ENCODE measurements around the gene MRPL20. TPM values are rescaled to one million over a fixed set of nuclear protein-coding genes. Genes with fewer than 3 reads are reported as not detected.

MRPL20 gene
- total and polyA plus RNA-seq, 10 donors, result 67.4 to 168 (median 101) TPM

DNA sequence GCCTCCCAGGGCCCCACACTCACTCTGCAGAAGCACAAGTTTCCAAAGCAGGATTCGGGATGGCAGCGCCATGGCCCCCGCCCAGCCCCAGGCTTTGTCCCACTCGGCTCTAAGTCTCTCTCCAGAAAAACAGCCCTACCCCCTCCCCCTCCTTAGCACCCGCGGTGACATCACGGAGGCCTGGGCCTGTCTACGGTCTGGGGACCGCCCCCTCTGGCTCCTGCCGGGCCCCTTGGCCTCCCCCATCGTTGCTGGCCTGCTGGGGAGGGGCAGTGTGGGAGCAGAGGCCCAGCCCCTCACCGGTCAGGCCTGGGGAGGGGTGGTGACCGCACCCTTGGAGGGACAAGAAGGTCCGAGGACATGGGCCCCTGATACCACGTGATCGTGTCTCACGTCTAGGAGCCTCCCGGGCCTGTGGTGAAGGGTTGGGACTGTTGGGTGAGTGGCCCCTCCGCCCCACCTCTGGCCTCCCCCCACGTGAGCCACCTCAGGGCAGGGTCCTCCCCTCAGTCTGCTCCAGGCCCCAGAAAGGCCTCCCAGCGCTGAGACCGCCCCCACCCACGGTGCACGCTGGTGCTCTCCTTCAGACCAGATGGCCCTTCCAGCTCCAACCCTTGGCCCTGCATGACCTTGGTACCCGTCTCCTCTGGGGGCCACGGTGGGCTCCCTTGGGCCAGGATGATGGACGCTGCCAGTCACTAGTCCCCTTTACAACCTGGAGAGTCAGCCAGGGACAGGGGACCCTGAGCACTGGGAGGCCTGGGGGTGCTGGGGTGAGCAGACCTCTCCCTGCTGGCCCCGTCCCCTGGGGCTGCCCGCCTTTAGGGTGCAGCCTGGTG, 48.4 kb downstream of the MRPL20 start, which contains the start of gene MXRA8:
Gene MXRA8, minus strand, starts transcription at position 123 of the 839 bp plus-strand sequence. Its CDS starts 51 bp downstream, at position 72.
- WGBS, 5 donors, result 18 to 46% (median 31%) methylated on average over 26 to 29 of the region's 29 CpGs
- TF ChIP-seq, protein P1, sequence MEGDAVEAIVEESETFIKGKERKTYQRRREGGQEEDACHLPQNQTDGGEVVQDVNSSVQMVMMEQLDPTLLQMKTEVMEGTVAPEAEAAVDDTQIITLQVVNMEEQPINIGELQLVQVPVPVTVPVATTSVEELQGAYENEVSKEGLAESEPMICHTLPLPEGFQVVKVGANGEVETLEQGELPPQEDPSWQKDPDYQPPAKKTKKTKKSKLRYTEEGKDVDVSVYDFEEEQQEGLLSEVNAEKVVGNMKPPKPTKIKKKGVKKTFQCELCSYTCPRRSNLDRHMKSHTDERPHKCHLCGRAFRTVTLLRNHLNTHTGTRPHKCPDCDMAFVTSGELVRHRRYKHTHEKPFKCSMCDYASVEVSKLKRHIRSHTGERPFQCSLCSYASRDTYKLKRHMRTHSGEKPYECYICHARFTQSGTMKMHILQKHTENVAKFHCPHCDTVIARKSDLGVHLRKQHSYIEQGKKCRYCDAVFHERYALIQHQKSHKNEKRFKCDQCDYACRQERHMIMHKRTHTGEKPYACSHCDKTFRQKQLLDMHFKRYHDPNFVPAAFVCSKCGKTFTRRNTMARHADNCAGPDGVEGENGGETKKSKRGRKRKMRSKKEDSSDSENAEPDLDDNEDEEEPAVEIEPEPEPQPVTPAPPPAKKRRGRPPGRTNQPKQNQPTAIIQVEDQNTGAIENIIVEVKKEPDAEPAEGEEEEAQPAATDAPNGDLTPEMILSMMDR (IDR thresholded peaks at IDR 0.05 in 8 of 11, conservative IDR thresholded peaks at IDR 0.05 in 3 of 11), result no peak
- TF ChIP-seq POLR2A (IDR thresholded peaks at IDR 0.05), result no peak
- peak in 2 of 3 donors; percentile 65 to 70 for TF ChIP-seq POLR2AphosphoS5 (IDR thresholded peaks at IDR 0.05)
- H3K27me3 ChIP-seq (replicated peaks in 1 of 7), result peaks cover 0 to 85% (median 55%) of the 10 kb centered on the region in 7 donors
- peaks cover 0 to 78% (median 35%) of the 10 kb centered on the region in 6 donors for H3K4me1 ChIP-seq
- H3K27ac ChIP-seq, result peak within 1 kb of the TSS; percentile 13 to 83 (median 71)
- H3K36me3 ChIP-seq, result peaks cover 0 to 16% (median 0%) of the 10 kb centered on the region in 6 donors
- peak within 1 kb of the TSS; percentile 15 to 64 (median 36) for H3K4me3 ChIP-seq
- intact Hi-C loops (cut with DNase I; ENCODE audit: low total_unique reads), result no loop called here
- no peak for DNase-seq
- H3K9me3 ChIP-seq, result no peaks in the 10 kb centered on the region

GRCh38 chr1:1357871-1358432, 49.1 kb downstream of the MRPL20 start:
- Histone ChIP-seq H3K9me3 (no peaks in the 10 kb centered on the region), H3K36me3 (peaks cover 0 to 22% (median 0%) of the 10 kb centered on the region in 6 donors), H3K27me3 (replicated peaks in 1 of 7) (peaks cover 4 to 92% (median 62%) of the 10 kb centered on the region in 7 donors), H3K4me1 (peaks cover 0 to 85% (median 42%) of the 10 kb centered on the region in 6 donors), H3K27ac (peak overlapping the region; percentile 13 to 83 (median 71)), H3K4me3 (peak overlapping the region; percentile 15 to 64 (median 36))
- DNase-seq, result no peak
- WGBS, 5 donors, result 21 to 32% (median 24%) methylated on average over 10 to 18 of the region's 18 CpGs
- no peak for TF ChIP-seq POLR2A (IDR thresholded peaks at IDR 0.05)
- TF ChIP-seq POLR2AphosphoS5 (IDR thresholded peaks at IDR 0.05), result no peak
- TF ChIP-seq, protein P1 (IDR thresholded peaks at IDR 0.05 in 8 of 11, conservative IDR thresholded peaks at IDR 0.05 in 3 of 11), result no peak
- intact Hi-C loops (cut with DNase I; ENCODE audit: low total_unique reads), result no loop called here

GRCh38 chr1:1356796-1357401, 50.2 kb downstream of the MRPL20 start:
- 52 to 72% (median 62%) methylated on average over 20 to 26 of the region's 26 CpGs for WGBS, 5 donors
- no peak for DNase-seq
- peak overlapping the region in 6 of 8 donors; percentile 15 to 64 (median 40) for H3K4me3 ChIP-seq
- peak overlapping the region in 6 of 8 donors; percentile 26 to 83 (median 76) for H3K27ac ChIP-seq
- H3K27me3 ChIP-seq (replicated peaks in 1 of 7), result peaks cover 4 to 100% (median 65%) of the 10 kb centered on the region in 7 donors
- peaks cover 0 to 26% (median 0%) of the 10 kb centered on the region in 6 donors for H3K36me3 ChIP-seq
- intact Hi-C loops (cut with DNase I; ENCODE audit: low total_unique reads), result no loop called here
- TF ChIP-seq POLR2A (IDR thresholded peaks at IDR 0.05), result no peak
- TF ChIP-seq POLR2AphosphoS5 (IDR thresholded peaks at IDR 0.05), result peak in 2 of 3 donors; percentile 37 to 42
- peaks cover 0 to 93% (median 52%) of the 10 kb centered on the region in 6 donors for H3K4me1 ChIP-seq
- H3K9me3 ChIP-seq, result no peaks in the 10 kb centered on the region

- WGBS, 5 donors, result 33 to 59% (median 51%) methylated on average over 6 to 8 of the region's 8 CpGs
- no peak for DNase-seq
- H3K4me3 ChIP-seq, result peak overlapping the region in 6 of 8 donors; percentile 15 to 64 (median 40)
- intact Hi-C loops (cut with DNase I; ENCODE audit: low total_unique reads), result no loop called here
- H3K36me3 ChIP-seq, result peaks cover 0 to 26% (median 0%) of the 10 kb centered on the region in 6 donors
- no peak for TF ChIP-seq POLR2AphosphoS5 (IDR thresholded peaks at IDR 0.05)
- TF ChIP-seq, protein P1 (IDR thresholded peaks at IDR 0.05 in 8 of 11, conservative IDR thresholded peaks at IDR 0.05 in 3 of 11), result no peak
- no peaks in the 10 kb centered on the region for H3K9me3 ChIP-seq
- H3K27ac ChIP-seq, result peak overlapping the region in 5 of 8 donors; percentile 39 to 83 (median 80)
- peaks cover 4 to 100% (median 65%) of the 10 kb centered on the region in 7 donors for H3K27me3 ChIP-seq (replicated peaks in 1 of 7)
- peaks cover 0 to 93% (median 56%) of the 10 kb centered on the region in 6 donors for H3K4me1 ChIP-seq
These were observed 50.8 kb downstream of the MRPL20 start for GRCh38 chr1:1356166-1356795.

Measured in spleen (tissue), 11 donors.